Measurements from ENCODE around the gene YY1. TPM values are rescaled to one million over a fixed set of nuclear protein-coding genes. Genes with fewer than 3 reads are reported as not detected.

YY1 gene
- total and polyA plus RNA-seq, 2 of the 4 experiments (the other 2 are of a cell fraction): 21.7 to 29.9 TPM

- in situ Hi-C loops (cut with MboI; ENCODE audit: low sequenced_read_pairs) (no loop called here), dilution Hi-C loops (cut with HindIII; ENCODE audit: low sequenced_read_pairs, unreplicated experiment) (no loop called here), intact Hi-C loops (cut with micrococcal nuclease) (no loop called here)
- H2AK9ac ChIP-seq (replicated peaks; ENCODE audit: low read depth, low read length, poor library complexity): no peak overlapping the region
- no peak overlapping the region for H3K14ac ChIP-seq (replicated peaks; ENCODE audit: low read depth, low read length)
- ATAC-seq (ENCODE audit: low read depth) (no peak), DNase-seq (no peak)
- no peak overlapping the region for H3K4ac ChIP-seq (ENCODE audit: low read depth, low read length)
- no peak overlapping the region for H2BK20ac ChIP-seq (ENCODE audit: low read depth, low read length)
- H3K18ac ChIP-seq (ENCODE audit: low read depth, low read length): no peak overlapping the region
- no peak overlapping the region for H2BK5ac ChIP-seq (ENCODE audit: low read depth, low read length, poor library complexity, severe bottlenecking)
- H3K56ac ChIP-seq (ENCODE audit: extremely low read depth, insufficient read depth, low read length): no peak overlapping the region
- no peak overlapping the region for H4K5ac ChIP-seq (ENCODE audit: low read depth, low read length)
- no peak overlapping the region for H3K23ac ChIP-seq (ENCODE audit: low read depth, low read length)
- H3K27ac ChIP-seq (ENCODE audit: insufficient read depth, low read length): no peak overlapping the region
- POLR2A ChIA-PET (ENCODE audit: unreplicated experiment): no interaction called here
- no peak overlapping the region for H3K4me2 ChIP-seq (ENCODE audit: low read depth, low read length)
- BruUV-seq (replicated peaks): no TSS peak
- H2BK15ac ChIP-seq (ENCODE audit: low read depth, low read length): no peak overlapping the region
- H3K4me1 ChIP-seq (ENCODE audit: control insufficient read depth, insufficient read depth, low read length): peaks cover 5% of the 10 kb centered on the region
- H3K9ac ChIP-seq (ENCODE audit: low read depth, low read length): no peak overlapping the region
- H3K9me1 ChIP-seq (ENCODE audit: insufficient read depth, low read length): peaks cover 3% of the 10 kb centered on the region; the same call in 1 of the 2 replicates
- no peaks in the 10 kb centered on the region for H3K9me3 ChIP-seq (ENCODE audit: control insufficient read depth, insufficient read depth, low read length)
- no peaks in the 10 kb centered on the region for H3K27me3 ChIP-seq (ENCODE audit: control insufficient read depth, insufficient read depth, low read length)
- no peak overlapping the region for H2AFZ ChIP-seq (replicated peaks; ENCODE audit: low read length, poor library complexity)
- H3K36me3 ChIP-seq (ENCODE audit: control insufficient read depth, insufficient read depth, low read length): peaks cover 49% of the 10 kb centered on the region
- H3K79me1 ChIP-seq (ENCODE audit: low read depth in 1 of 2, low read length in 2 of 2): peaks cover 2 to 64% of the 10 kb centered on the region in 2 experiments; a peak in 3 of 4 replicates
- H3K4me3 ChIP-seq (ENCODE audit: insufficient read depth, low read depth, low read length): no peak overlapping the region
- no peak overlapping the region for H2AK5ac ChIP-seq (ENCODE audit: low read depth, low read length)
- CTCF ChIA-PET: no interaction called here
- no peak for TF ChIP-seq CHD1 (IDR thresholded peaks at IDR 0.05; ENCODE audit: low read depth, low read length)
- no peak for TF ChIP-seq MAZ (IDR thresholded peaks at IDR 0.05; ENCODE audit: borderline replicate concordance, low read depth, low read length)
- TF ChIP-seq SMC3 (IDR thresholded peaks at IDR 0.05; ENCODE audit: low read depth, low read length): no peak
- TF ChIP-seq NFE2L2 (IDR thresholded peaks at IDR 0.05; ENCODE audit: low read depth, low read length): no peak
- TF ChIP-seq MAFK (IDR thresholded peaks at IDR 0.05; ENCODE audit: low read depth, low read length): no peak
- TF ChIP-seq RFX5 (IDR thresholded peaks at IDR 0.05; ENCODE audit: low read depth, low read length): no peak
- TF ChIP-seq POLR2A (IDR thresholded peaks at IDR 0.05; ENCODE audit: low read depth, low read length): no peak
- no peak for TF ChIP-seq BHLHE40 (IDR thresholded peaks at IDR 0.05; ENCODE audit: low read depth, low read length)
- TF ChIP-seq RCOR1 (IDR thresholded peaks at IDR 0.05; ENCODE audit: insufficient replicate concordance, low read length): no peak
- no peak for TF ChIP-seq ELK1 (IDR thresholded peaks at IDR 0.05; ENCODE audit: borderline replicate concordance, low read depth, low read length)
- TF ChIP-seq RAD21 (IDR thresholded peaks at IDR 0.05; ENCODE audit: low read length): no peak
- TF ChIP-seq USF2 (IDR thresholded peaks at IDR 0.05; ENCODE audit: low read depth, low read length): no peak
- no peak for TF ChIP-seq CEBPB (IDR thresholded peaks at IDR 0.05; ENCODE audit: low read depth, low read length)
- TF ChIP-seq FOS (IDR thresholded peaks at IDR 0.05; ENCODE audit: low read depth, low read length): no peak
- TF ChIP-seq CTCF (conservative IDR thresholded peaks at IDR 0.05; ENCODE audit: low read depth, low read length): no peak
- no peak for TF ChIP-seq MXI1 (IDR thresholded peaks at IDR 0.05; ENCODE audit: borderline replicate concordance, low read depth, low read length)
- no peak overlapping the region for H4K8ac ChIP-seq (ENCODE audit: low read depth in 2 of 2, low read length in 2 of 2)
- H2BK120ac ChIP-seq (ENCODE audit: low read depth, low read length): no peak overlapping the region
- H4K20me1 ChIP-seq (ENCODE audit: insufficient read depth, low read length): peaks cover 22% of the 10 kb centered on the region
- no peak overlapping the region for H4K91ac ChIP-seq (ENCODE audit: insufficient read depth, low read depth, low read length)
- WGBS, 2 experiments (ENCODE audit: extremely low coverage in 2 of 2, insufficient read length in 1 of 2): 97% methylated on average over 60 of the region's 61 CpGs; no CpG with 5 or more reads in 1 of the 2 experiments
Measured at GRCh38 chr14:100292301-100292775, 53.4 kb downstream of the YY1 start.
